Muscle of leg (tissue), 11 donors: Measurements from ENCODE around the gene ARID3B. TPM values are rescaled to one million over a fixed set of nuclear protein-coding genes. Genes with fewer than 3 reads are reported as not detected.
A peak's percentile ranks its signal among the peaks of the same experiment; 100 is the strongest.

Source experiments
- DNase-seq: peaks from one replicate; pipeline ENCODE4 v3.0.0; 2013
- H3K27ac ChIP-seq: one replicate; pipeline ENCODE4 v1.5.1; 2013; ENCODE audit warnings: mild to moderate bottlenecking, low read length, control low read depth
- H3K27me3 ChIP-seq: one replicate; pipeline ENCODE4 v1.6.1; 2013; ENCODE audit warnings: low read length; ENCODE audit not compliant: control insufficient read depth, insufficient read depth
- H3K36me3 ChIP-seq: one replicate; pipeline ENCODE4 v1.6.1; 2013; ENCODE audit warnings: low read length; ENCODE audit not compliant: control insufficient read depth, insufficient read depth
- H3K4me1 ChIP-seq: one replicate; pipeline ENCODE4 v1.6.1; 2013; ENCODE audit warnings: low read length; ENCODE audit not compliant: control insufficient read depth, insufficient read depth
- H3K4me3 ChIP-seq: one replicate; pipeline ENCODE4 v1.5.1; 2013; ENCODE audit warnings: low read length, control low read depth
- H3K9me3 ChIP-seq: replicated peaks from 2 replicates; pipeline ENCODE4 v1.6.1; 2013; ENCODE audit warnings: low read depth, low read length; ENCODE audit not compliant: control insufficient read depth
- WGBS: methylation state at CpG from one replicate; pipeline ENCODE4 v1.1.5; 2013; ENCODE audit warnings: missing lambda C conversion rate; ENCODE audit not compliant: insufficient coverage; 5-methylcytosine and 5-hydroxymethylcytosine counted together
- polyA plus RNA-seq, 8 donors: library from polyadenylated mRNA; unstranded; fragments of 120-200 nt; gene quantifications; one replicate each; pipeline versions ENCODE4 v1.2.1 to v1.2.3, GENCODE V29; 2013; ENCODE audit warnings: inconsistent platforms in 1 of 8, low replicate concordance in 1 of 8; ENCODE audit not compliant: insufficient read length in 8 of 8, insufficient read depth in 1 of 8
- total RNA-seq: library from RNA; stranded (reverse); fragments of 120-200 nt; gene quantifications from one replicate; pipeline ENCODE4 v1.2.4, GENCODE V29; 2013

ARID3B gene
- total and polyA plus RNA-seq, 9 donors = 2.5 to 6.3 (median 4.6) TPM

DNA sequence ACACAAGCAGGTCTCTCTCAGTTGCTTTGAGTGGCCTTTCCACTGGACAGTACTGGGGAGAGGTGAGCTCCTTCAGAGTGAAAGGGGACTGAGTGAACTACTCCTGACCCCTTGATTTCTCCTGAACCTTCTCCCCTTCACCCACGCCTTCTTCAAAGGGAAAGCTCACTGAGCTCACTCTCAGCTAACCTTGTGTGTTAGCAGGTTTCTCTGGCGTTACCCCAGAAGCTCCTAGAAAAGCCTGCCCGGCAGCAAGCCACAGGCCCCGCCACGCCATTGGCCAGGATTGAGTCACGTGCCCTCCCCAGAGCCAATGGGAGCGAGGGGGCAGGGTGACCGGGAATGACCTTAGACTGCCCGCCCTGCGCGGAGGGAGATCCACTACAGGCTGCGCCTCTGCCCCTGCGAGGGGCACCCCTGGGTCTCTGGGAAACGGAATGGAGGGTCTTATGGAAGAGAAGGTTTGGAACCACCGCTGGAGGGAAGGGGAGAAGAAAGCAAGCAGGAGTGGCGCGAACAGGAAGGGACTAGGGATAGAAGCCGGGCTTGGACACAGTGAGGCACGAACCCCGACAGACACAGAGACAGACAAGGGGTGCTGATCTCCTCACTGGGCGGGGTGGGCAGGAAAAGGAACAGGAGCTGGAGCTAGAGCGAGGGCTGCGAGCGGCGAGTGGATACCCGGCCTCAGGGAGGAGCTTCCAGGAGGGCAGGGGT, 57.3 kb downstream of the ARID3B start:
- Histone ChIP-seq H3K9me3 (no peaks in the 10 kb centered on the region), H3K4me1 (peaks cover 18% of the 10 kb centered on the region), H3K27me3 (no peaks in the 10 kb centered on the region), H3K36me3 (peaks cover 6% of the 10 kb centered on the region), H3K4me3 (peak overlapping the region; percentile 71), H3K27ac (peak overlapping the region; percentile 81)
- 1% methylated on average over 25 of the region's 26 CpGs for WGBS
- peak; percentile 96 for DNase-seq

DNA sequence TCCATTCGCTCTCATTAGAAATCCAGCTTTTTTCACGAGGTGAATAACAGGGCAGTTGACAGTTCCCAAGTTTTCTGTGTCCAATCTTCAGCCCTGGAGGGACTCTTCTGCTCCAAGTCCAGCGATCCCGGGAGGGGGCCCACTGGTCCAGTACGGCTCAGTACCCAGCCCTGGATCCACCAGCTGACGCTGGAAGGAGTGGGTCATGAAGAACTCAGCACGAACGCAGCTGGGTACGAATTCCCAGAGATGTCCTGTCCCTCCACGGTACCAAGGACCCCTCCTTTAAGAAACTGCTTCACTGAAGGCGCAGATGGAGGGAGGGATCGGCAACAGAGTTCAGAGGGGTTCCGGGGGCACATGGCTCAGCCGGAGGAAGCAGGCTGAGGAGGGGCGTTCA, 58.1 kb downstream of the ARID3B start:
- no peak overlapping the region for H3K27ac ChIP-seq
- H3K36me3 ChIP-seq = peaks cover 4% of the 10 kb centered on the region
- whole genome bisulfite sequencing = 62% methylated on average over 14 of the region's 15 CpGs
- H3K4me3 ChIP-seq = peak overlapping the region; percentile 71
- no peak for DNase-seq
- peaks cover 18% of the 10 kb centered on the region for H3K4me1 ChIP-seq
- H3K9me3 ChIP-seq = no peaks in the 10 kb centered on the region
- H3K27me3 ChIP-seq = no peaks in the 10 kb centered on the region

DNA sequence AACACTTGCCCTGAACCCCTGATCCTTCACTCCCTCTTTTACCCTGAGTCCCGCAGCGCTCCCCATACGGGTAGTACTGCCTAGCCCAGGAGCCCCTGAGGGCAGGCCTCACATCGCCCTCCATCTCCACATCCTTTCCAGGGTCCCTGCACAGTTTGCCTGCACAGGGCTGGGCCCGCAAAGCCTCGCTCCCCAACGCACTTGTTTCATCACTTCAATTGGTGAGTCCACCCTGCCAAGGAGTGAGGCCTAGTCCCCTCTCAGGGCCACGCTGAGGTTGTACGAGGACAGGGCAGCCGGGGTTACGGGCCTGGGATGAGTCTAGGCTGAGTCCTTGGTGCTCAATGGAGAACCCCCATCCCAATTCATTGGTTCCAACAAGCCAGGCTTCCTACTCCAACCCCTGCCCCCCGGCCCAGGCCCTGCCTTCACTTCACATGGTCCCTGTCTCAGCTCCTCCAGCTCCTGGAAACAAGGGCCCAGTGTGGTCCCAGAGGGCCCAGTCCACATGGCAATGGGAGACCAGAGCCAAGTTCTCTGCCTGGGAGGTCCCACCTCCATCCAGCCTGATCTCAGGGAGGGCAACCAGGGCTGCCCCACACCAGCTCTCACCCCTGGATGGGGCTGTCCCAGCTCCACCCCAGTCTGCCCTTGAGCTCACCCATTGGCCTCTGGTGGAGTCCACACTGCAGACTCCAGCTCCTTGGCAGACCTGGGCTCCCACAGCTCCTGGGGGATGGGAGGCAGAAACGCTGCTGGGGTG, 62.2 kb downstream of the ARID3B start:
- peaks cover 14% of the 10 kb centered on the region for H3K4me1 ChIP-seq
- 88% methylated on average over 13 of the region's 13 CpGs for WGBS

DNA sequence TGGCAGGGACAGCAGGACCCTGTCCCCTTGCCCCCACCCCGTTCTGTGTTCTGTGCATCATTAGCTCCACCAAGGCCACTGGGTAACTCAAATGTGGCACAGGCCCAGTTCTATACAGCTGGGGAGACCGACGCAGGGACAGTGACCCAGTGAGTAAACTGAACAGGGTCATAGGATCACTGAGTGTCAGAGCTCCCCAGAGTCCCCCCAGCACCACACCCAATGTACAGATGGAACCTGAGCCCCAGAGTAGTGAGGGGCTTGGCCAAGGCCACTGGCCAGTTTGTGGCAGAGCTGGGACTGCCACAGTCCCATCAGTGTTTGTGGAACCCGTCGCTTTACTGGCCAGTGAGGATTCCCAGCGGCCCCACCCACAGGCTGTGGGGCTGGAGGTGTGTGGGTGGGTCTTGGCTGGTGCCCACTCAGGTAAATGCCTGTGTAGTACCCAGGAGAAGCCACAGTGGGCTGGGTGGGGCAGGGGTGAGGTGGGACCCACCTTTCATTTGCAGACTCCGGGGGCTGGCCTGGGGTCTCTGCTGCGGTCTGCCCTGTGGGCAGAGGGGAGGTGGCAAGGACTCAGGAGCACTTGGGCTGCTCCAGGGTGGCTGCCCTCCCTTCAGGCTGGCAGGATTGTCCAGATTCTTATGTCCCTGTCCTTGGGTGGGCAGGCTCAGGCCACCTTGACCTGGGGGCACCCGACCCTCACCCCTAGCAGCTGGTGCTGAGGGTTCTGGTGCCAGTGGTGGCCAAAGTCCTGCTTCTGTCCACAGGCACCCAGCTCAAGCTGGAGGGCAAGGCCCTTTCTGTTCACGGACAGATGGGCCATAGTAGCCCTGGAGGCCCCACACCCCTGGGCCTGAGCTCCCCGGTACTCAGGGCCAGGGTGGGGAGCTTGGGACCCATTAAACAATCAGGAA, 63.0 kb downstream of the ARID3B start:
- Histone ChIP-seq H3K36me3 (no peaks in the 10 kb centered on the region), H3K27ac (no peak overlapping the region), H3K27me3 (peaks cover 9% of the 10 kb centered on the region), H3K4me3 (no peak overlapping the region), H3K4me1 (peaks cover 11% of the 10 kb centered on the region), H3K9me3 (no peaks in the 10 kb centered on the region)
- no peak for DNase-seq
- 82% methylated on average over 9 of the region's 11 CpGs for WGBS

More for the DNA sequence above, 62.2 kb downstream of the ARID3B start:
- Histone ChIP-seq H3K9me3 (no peaks in the 10 kb centered on the region), H3K36me3 (no peaks in the 10 kb centered on the region), H3K27me3 (peaks cover 4% of the 10 kb centered on the region), H3K27ac (no peak overlapping the region), H3K4me3 (no peak overlapping the region)
- no peak for DNase-seq

DNA sequence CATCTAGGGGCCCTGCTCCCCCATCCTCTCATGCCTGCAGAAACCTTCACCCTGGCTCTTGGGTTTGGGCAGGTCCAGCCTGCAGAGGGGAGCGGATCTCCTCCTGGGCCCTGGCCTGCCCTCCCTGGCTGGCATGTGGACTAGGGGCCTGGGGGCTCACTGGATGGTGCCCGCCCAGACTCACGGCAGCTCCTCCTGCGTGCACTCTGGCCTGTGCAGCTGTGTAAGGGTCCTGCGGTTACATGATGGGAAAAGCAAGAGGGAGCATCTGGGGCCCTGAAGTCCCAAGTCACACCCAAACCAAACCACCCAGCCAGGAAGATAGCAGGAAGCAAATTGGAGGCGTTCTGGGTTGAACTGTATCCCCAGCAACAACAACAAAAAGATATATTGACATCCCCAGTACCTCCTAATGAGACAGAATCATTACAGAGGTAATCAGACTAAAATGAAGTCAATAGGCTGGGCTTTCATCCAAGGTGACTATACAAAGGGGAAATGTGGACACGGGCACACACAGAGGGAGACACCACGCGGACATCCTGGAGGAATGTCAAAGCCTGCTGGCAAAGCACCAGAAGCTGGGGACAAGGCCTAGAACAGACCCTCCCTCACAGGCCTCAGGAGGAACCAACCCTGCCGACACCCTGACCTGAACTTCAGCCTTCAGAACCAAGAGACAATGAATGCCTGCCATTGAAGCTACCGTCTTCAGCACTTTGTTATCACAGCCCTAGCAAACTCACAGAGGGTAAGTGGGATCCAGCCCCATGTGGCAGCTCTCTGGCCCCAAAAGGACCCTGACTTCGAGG, 64.2 kb downstream of the ARID3B start:
- 61% methylated on average over 9 of the region's 12 CpGs for WGBS
- H3K27ac ChIP-seq = no peak overlapping the region
- no peaks in the 10 kb centered on the region for H3K36me3 ChIP-seq

DNA sequence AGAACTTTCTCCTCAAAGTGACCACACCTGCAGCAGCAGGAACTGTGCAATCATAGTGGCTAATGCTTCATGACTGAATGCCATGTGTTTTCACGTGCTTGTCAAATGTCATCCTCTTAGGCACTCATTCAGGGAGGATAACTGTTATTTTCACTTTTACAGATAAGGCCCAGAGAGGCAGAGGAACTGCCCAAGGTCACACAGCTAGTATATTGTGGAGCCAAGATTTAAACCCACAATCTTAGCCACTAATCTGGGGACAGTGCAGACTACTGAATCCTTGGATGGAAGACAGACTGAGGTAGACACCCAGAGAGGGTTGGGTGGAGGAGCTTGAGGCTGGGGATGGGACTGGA, 64.8 kb downstream of the ARID3B start:
- Histone ChIP-seq H3K9me3 (no peaks in the 10 kb centered on the region), H3K4me1 (peaks cover 19% of the 10 kb centered on the region), H3K27ac (no peak overlapping the region), H3K27me3 (peaks cover 9% of the 10 kb centered on the region), H3K4me3 (no peak overlapping the region), H3K36me3 (no peaks in the 10 kb centered on the region)
- WGBS = 71% methylated on average over 1 of the region's 1 CpG
- DNase-seq = no peak

More for the DNA sequence above, 64.2 kb downstream of the ARID3B start:
- no peaks in the 10 kb centered on the region for H3K9me3 ChIP-seq
- DNase-seq = no peak
- H3K4me3 ChIP-seq = no peak overlapping the region
- peaks cover 9% of the 10 kb centered on the region for H3K27me3 ChIP-seq
- H3K4me1 ChIP-seq = peaks cover 13% of the 10 kb centered on the region

DNA sequence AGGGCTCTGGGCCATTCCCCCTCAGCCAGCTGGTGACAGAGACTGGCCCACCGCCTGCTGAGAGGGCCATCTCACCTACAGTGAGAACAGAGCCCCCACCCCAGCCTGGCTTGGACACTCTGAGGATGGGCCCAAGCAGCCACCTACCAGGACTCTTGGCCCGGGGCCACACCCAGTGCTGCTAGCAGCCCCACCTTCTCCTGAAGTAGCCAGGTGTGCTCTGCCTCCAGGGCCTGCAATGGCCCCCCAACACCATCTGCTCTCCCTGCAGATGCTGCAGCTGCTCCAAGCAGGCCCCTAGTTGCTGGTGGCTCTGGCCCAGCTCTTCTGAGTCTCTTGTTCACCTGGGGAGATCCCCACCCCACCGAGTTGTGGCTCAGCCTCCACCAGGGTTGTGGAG, 67.8 kb downstream of the ARID3B start:
- Histone ChIP-seq H3K27ac (no peak overlapping the region), H3K27me3 (peaks cover 9% of the 10 kb centered on the region), H3K36me3 (no peaks in the 10 kb centered on the region), H3K4me3 (no peak overlapping the region), H3K9me3 (no peaks in the 10 kb centered on the region), H3K4me1 (peaks cover 32% of the 10 kb centered on the region)
- DNase-seq = no peak
- WGBS = 72% methylated on average over 3 of the region's 3 CpGs

DNA sequence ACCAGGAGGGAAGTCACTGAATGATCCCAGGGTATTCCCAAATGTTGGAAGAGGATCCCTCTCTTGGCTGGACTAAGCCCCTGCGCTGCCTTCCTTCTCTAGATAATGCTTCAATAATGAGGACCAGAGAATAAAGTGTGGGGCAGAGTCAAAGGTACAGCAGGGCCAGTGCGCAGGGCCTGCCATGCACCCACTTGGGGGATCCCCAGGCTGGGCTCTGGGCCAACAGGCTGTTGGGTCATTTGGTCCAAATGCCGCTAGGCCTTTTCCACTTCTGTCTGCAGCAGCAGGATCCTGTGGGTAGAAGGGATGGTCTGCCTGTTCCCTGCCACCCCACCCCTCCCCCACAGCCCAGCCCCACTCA, 68.9 kb downstream of the ARID3B start:
- H3K27me3 ChIP-seq = peaks cover 9% of the 10 kb centered on the region
- 46% methylated on average over 2 of the region's 3 CpGs for WGBS
- H3K4me3 ChIP-seq = no peak overlapping the region
- no peaks in the 10 kb centered on the region for H3K9me3 ChIP-seq
- peaks cover 32% of the 10 kb centered on the region for H3K4me1 ChIP-seq
- no peak for DNase-seq
- no peak overlapping the region for H3K27ac ChIP-seq
- H3K36me3 ChIP-seq = no peaks in the 10 kb centered on the region

DNA sequence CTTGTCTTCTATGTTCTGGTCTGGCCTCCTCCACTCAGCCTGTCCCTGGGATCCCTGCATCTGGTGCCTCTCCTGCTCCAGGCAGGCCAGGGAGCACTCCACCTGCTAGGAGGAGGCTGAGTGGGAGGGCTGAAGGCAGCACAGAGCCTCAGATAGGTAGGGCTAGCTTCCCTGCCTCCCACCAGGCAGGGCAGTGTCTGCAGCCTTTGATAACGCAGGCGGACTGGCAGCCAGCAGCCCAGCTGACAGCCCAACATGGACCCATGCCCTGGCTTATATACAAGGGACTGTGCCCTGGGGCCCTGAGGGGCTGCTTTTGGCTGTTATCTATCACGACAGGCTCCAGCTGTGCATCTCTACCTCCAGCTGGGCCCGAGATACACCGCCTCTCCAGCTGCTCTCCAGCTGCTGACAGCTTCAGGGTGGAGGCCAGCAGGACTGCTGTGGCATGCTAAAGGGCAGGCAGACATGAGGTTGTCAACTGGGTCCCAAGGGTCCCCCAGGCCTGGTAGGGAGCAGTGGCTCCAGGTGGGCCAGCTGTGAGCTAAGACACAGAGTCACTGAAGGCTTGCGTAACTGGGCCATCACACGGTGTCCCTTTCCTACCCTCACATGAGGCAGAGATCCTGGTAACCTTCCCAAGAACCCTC, 69.4 kb downstream of the ARID3B start:
- H3K27ac ChIP-seq = no peak overlapping the region
- DNase-seq = peak; percentile 74
- WGBS = 31% methylated on average over 5 of the region's 7 CpGs

More for the DNA sequence above, 69.4 kb downstream of the ARID3B start:
- peaks cover 32% of the 10 kb centered on the region for H3K4me1 ChIP-seq
- no peak overlapping the region for H3K4me3 ChIP-seq
- H3K9me3 ChIP-seq = no peaks in the 10 kb centered on the region
- H3K36me3 ChIP-seq = no peaks in the 10 kb centered on the region
- peaks cover 9% of the 10 kb centered on the region for H3K27me3 ChIP-seq
